NCI-H774 (cell line): ENCODE measurements around the gene PRKAG3.

Experiments used
- DNase-seq: peaks from one replicate; lab custom pipeline; 2025; lab: John Stamatoyannopoulos, UW

PRKAG3 gene

DNA sequence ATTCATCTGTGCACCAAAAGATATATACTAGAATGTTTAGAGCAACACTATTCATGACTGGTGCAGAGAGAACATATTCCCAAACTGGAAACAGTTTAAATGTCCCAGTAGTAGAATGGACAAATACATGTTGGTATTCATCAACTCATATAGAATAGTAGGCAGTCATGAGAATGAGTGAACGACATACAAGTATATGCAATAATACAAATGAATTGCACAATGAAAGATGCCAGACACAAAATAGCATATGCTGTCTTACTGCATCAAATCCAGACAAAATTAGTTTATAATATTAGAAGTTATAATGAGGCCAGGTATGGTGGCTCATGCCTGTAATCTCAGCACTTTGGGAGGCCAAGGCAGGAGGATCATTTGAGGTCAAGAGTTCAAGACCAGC lies 8.3 kb upstream of the PRKAG3 start:
- no peak for DNase-seq

- DNase-seq = no peak
Measured at GRCh38 chr2:218839430-218839829, 7.8 kb upstream of the PRKAG3 start.

- DNase-seq = no peak
Measured at GRCh38 chr2:218837495-218837894, 5.9 kb upstream of the PRKAG3 start.

DNA sequence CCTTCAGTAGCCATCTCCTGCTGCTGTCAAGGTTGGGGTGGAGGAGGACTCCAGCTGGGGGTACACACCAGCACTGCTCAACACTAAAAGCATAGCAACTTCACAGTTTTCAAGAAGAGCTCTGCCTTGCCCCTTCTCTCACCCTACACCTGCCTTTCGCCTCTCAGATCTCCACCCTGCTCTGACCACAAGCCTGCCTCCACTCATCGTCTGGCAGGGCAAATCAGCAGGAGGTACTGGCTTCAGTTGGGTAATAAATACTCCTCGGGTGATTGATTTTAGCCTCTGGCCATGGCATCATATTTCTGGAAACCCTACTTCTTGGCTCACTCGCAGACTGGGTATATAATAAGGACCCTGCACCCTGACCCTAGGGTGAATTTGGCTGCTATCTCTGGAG lies 3.1 kb upstream of the PRKAG3 start:
- DNase-seq = no peak

- no peak for DNase-seq
Measured at GRCh38 chr2:218833023-218833609, 1.5 kb upstream of the PRKAG3 start.

DNA sequence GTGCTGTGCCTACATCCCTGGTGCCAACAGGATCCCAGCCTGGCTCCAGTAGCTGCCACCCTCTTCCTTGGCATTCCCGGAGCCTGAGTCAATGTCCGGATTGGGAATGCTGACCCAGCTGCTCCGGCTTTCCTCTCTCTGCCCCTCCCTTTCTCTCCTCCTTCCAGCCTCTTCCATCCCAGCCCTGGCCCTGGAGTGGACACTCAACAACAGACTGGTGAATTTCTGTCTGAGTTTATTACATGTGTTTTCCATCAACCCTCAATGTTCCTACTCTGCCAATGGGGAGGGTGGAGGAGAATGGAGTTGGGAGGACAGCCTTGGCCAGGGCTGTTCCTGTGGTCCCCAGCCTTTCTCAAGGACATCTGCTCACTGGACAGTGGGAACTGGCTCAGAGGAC lies 917 bp upstream of the PRKAG3 start:
- DNase-seq = no peak

DNA sequence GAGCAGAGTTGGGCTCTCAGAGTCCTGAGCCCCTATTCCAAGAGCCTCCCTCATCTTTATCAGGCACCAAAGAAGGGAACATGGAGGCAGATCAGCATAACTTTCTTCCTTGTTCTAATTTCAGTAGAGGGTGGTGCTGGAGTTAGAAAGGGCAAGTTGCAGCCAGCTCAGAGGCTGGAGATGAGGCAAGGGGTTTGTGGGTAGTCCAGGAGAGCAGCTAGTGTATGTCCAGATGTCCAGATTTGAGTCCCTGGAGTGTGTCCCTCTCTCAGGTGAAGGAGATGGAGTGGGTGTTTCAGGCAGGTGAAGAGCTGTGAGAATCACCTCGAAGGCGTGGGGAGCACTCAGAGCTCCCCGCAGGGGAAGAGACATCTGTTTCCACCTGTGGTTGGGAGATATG lies 478 bp upstream of the PRKAG3 start:
- no peak for DNase-seq

- DNase-seq = no peak
Measured at GRCh38 chr2:218830526-218831306, 887 bp downstream of the PRKAG3 start.

GRCh38 chr2:218829868-218830451 lies 1.6 kb downstream of the PRKAG3 start:
- DNase-seq = peak; percentile 45

- no peak for DNase-seq
Measured at GRCh38 chr2:218828477-218828778, 3.2 kb downstream of the PRKAG3 start.

DNA sequence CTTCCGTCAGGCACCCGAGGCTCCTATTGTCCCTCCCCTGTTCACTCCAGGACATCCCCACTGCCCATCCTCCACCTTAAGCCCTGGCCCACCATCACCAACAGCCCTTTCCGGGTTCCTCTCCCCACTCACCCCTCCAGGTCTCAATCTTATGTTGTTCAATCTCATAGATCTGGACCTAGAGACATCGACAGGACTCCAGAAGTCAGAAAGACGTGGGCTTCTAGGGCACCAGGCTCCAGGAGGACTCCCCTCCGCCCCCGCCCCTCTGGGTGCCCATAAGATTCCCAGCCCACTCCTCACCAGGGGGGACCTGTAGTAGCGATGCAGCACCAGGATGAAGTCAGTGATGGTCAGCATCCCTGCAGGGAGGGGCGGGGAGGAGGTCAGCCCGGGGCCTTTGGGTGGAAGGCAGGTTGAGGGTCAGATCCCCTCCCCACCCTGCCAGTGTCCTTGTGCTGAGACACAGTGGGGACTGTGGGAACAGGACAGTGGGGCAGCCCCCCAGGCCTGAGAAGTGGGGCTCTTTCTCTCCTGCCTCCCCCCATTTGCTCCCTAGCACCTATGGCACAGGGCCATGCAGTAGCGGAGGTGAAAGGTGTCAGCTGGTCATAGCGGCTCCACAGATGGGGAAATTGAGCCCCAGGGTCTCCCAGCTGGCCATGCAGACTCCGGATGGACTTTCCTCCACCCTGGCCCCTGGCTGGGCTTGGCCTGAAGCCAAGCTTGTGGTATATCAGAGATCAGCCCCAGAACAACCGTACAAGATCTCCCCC lies 3.7 kb downstream of the PRKAG3 start:
- no peak for DNase-seq

DNA sequence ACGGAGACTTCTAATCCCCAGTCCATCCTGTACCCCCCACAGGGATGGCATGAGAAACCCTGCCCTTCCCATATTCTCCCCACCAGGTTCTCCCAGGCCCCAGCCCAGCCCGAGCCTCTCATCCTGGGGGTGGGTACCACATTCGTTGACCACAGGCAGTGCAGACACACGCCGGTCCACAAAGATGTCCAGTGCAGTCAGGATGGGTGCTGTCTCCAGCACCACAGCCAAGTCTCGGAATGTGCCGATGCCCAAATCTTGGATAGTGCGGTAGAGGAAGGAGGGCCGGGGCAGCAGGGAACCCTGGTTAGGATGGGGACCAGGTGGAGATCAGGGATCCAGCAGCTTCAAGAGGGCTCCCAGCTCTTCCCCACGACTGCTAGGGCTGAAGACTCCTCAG lies 4.8 kb downstream of the PRKAG3 start:
- no peak for DNase-seq

GRCh38 chr2:218824004-218824403 lies 7.6 kb downstream of the PRKAG3 start:
- DNase-seq = no peak

- no peak for DNase-seq
Measured at GRCh38 chr2:218823196-218823855, 8.3 kb downstream of the PRKAG3 start.

DNA sequence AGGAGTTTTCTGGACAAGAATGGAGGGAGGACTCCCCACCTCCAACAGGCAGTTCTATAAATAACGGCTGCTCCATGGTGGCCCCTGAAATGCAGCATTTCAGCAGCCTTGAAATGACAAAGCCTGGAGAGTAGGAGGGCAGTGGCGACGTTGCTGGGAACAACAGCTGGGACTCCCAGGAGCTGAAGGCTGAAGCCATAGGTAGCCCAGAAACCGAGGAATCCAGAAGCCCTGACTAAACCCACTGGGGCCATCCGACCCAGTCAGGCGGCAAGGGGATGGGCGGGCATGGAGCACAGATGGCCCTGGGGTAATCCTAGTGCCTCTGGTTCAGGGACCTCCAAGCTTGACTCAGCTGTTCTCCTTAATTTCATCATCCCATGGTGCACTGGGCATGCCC lies 9.0 kb downstream of the PRKAG3 start:
- DNase-seq = no peak

- DNase-seq = no peak
Measured at GRCh38 chr2:218821605-218822211, 9.9 kb downstream of the PRKAG3 start.

GRCh38 chr2:218820746-218821369 lies 10.7 kb downstream of the PRKAG3 start:
- no peak for DNase-seq

DNA sequence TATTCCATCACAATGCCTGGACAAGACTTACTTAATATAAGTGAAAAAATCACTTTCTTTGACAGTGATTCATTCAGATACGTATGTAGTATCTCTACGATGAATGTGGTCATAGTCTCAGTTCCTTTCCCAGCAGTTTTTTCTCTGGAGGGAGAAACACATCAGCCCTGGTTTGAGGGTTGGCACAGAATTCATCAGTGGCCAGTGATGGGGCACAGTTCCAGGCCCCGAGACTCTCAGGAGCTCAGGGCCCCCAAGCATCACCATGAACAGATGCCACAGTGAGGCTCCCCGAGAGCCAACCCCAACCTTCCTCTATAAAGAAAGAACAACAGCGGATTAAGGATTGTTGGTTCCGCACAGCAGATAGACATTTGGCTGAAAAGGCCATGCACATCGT lies 12.5 kb downstream of the PRKAG3 start:
- DNase-seq = no peak

DNA sequence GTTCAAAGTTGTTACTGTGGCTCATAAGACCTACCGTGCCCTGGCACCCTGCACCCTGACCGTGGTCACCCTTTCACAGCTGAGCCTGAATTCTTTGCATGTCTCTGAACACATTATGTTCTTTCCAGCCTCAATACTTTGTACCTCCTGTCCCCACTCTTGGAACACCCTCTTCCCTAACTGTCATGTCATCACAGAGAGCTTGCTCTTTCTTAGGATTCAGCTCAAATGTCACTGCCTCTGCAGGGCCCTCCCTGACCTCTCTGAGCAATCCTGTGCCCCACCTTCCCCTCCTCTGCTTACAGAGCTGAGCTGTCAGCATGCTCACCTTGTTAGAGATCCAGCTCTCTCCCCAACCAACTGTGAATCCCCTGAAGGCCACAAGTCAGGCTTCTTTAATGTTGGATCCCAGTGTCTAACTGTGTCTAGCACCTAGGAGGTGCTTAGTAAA lies 15.0 kb downstream of the PRKAG3 start:
- no peak for DNase-seq

GRCh38 chr2:218815649-218816048 lies 16.0 kb downstream of the PRKAG3 start:
- no peak for DNase-seq

DNA sequence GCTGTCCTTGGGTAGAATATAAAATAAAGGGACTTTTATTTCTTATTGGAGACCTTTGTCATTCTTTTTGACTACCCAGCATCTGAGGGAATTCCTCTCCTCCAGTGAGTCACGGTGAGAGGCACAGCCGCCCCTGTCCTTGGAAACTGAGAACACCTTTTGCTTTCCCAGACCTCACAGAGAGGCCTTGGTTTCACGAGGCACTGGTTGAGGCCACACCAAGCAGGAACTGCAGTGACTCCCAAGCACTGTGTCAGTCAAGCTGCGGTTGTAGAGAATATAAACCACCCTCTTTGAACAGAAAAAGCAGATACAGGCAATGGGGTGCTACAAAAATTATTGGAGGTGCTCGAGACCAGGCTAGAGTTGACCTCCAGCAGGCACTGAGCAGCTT lies 16.4 kb downstream of the PRKAG3 start:
- DNase-seq = no peak
